ENCODE results near the gene MED26.

MED26 gene

GRCh38 chr19:16537111-16537510 is 90.9 kb downstream of the MED26 start:
- no peak overlapping the region for H3K27ac ChIP-seq (ENCODE audit: low read length)
- no peak overlapping the region for H3K9ac ChIP-seq (ENCODE audit: low read length)
- no peak for TF ChIP-seq EZH2 (optimal IDR thresholded peaks at IDR 0.05; ENCODE audit: low read depth, low read length)
- TF ChIP-seq EZH2phosphoT487 (IDR thresholded peaks at IDR 0.05; ENCODE audit: low read length), result no peak
- TF ChIP-seq CTCF (IDR thresholded peaks at IDR 0.05; ENCODE audit: low read length), result no peak
- H3K4me3 ChIP-seq (ENCODE audit: low read length), result no peak overlapping the region
- H3K9me3 ChIP-seq (replicated peaks; ENCODE audit: insufficient read depth, low read length), result no peaks in the 10 kb centered on the region
- H3K4me1 ChIP-seq (ENCODE audit: low read length), result peaks cover 10% of the 10 kb centered on the region
- H3F3A ChIP-seq (ENCODE audit: insufficient read depth, low read length), result no peaks in the 10 kb centered on the region
- H3K36me3 ChIP-seq (replicated peaks; ENCODE audit: insufficient read depth, low read length), result peaks cover 9% of the 10 kb centered on the region
- no peak for DNase-seq
- H3K9me2 ChIP-seq (replicated peaks; ENCODE audit: insufficient read depth, low read length), result no peaks in the 10 kb centered on the region
- no peak overlapping the region for H2AFZ ChIP-seq (ENCODE audit: low read length)
- peaks cover 11% of the 10 kb centered on the region for H4K20me1 ChIP-seq (ENCODE audit: insufficient read depth, low read length)
- H3K4me2 ChIP-seq (ENCODE audit: low read depth, low read length), result no peak overlapping the region
- H3K79me2 ChIP-seq (ENCODE audit: low read length), result peaks cover 96% of the 10 kb centered on the region
- H3K27me3 ChIP-seq (replicated peaks; ENCODE audit: insufficient read depth, low read length), result no peaks in the 10 kb centered on the region

DNA sequence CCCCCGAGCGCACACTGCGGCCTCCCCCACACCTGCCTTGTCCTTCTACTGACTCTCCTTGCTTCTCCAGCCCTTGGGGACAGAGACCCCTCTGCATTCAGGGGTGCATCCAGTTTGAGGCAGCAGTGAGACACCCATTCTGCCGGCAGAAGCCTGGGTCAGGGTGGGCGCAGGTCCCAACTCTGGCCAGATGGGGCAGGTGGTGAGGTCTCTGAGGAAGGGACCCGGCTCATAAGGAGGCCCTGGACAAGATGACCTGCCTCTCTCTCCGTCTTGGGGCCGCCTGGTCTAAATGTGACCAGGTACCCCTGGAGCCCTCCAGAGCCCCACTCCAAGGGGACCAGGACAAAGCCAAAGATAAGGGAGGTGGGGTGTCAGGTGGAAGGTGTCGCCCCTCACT is 91.9 kb downstream of the MED26 start:
- Histone ChIP-seq H3K4me2 (ENCODE audit: low read depth, low read length) (no peak overlapping the region), H2AFZ (ENCODE audit: low read length) (no peak overlapping the region), H3K9me3 (replicated peaks; ENCODE audit: insufficient read depth, low read length) (no peaks in the 10 kb centered on the region), H3K36me3 (replicated peaks; ENCODE audit: insufficient read depth, low read length) (peaks cover 9% of the 10 kb centered on the region), H4K20me1 (ENCODE audit: insufficient read depth, low read length) (peaks cover 11% of the 10 kb centered on the region), H3K79me2 (ENCODE audit: low read length) (peaks cover 92% of the 10 kb centered on the region), H3K9me2 (replicated peaks; ENCODE audit: insufficient read depth, low read length) (no peaks in the 10 kb centered on the region), H3K27ac (ENCODE audit: low read length) (no peak overlapping the region), H3K4me3 (ENCODE audit: low read length) (no peak overlapping the region), H3K27me3 (replicated peaks; ENCODE audit: insufficient read depth, low read length) (no peaks in the 10 kb centered on the region), H3K9ac (ENCODE audit: low read length) (no peak overlapping the region), H3K4me1 (ENCODE audit: low read length) (peaks cover 8% of the 10 kb centered on the region), H3F3A (ENCODE audit: insufficient read depth, low read length) (no peaks in the 10 kb centered on the region)
- TF ChIP-seq EZH2phosphoT487 (IDR thresholded peaks at IDR 0.05; ENCODE audit: low read length), result no peak
- TF ChIP-seq CTCF (IDR thresholded peaks at IDR 0.05; ENCODE audit: low read length), result no peak
- TF ChIP-seq EZH2 (optimal IDR thresholded peaks at IDR 0.05; ENCODE audit: low read depth, low read length), result no peak
- no peak for DNase-seq

DNA sequence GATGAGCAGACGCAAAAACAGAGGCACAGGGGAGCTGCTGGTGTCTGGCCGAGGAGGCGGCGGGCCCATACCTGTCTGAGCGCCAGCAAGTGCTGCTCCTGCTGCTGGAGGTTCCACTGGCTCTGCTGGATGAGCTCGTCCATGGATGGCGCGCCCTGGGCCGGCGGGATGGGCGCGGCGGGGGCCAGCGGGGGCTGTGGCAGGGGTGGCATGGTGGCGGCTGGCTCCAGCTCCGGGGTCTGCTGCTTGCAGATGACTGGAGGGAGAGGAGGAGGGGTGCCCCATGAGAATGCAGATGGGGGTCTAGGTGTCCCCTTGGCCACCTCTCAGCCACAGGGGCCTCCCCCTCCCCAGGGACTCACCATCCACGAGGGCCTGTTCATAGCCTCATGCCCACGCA is 92.6 kb downstream of the MED26 start:
- Histone ChIP-seq H3K9me3 (replicated peaks; ENCODE audit: insufficient read depth, low read length) (no peaks in the 10 kb centered on the region), H3K27ac (ENCODE audit: low read length) (no peak overlapping the region), H3K9me2 (replicated peaks; ENCODE audit: insufficient read depth, low read length) (no peaks in the 10 kb centered on the region), H3K36me3 (replicated peaks; ENCODE audit: insufficient read depth, low read length) (peaks cover 9% of the 10 kb centered on the region), H3K9ac (ENCODE audit: low read length) (no peak overlapping the region), H2AFZ (ENCODE audit: low read length) (no peak overlapping the region), H4K20me1 (ENCODE audit: insufficient read depth, low read length) (peaks cover 11% of the 10 kb centered on the region), H3K27me3 (replicated peaks; ENCODE audit: insufficient read depth, low read length) (no peaks in the 10 kb centered on the region), H3K4me2 (ENCODE audit: low read depth, low read length) (no peak overlapping the region), H3F3A (ENCODE audit: insufficient read depth, low read length) (no peaks in the 10 kb centered on the region), H3K4me1 (ENCODE audit: low read length) (peaks cover 3% of the 10 kb centered on the region; the same call in 1 of the 2 replicates), H3K4me3 (ENCODE audit: low read length) (no peak overlapping the region), H3K79me2 (ENCODE audit: low read length) (peaks cover 90% of the 10 kb centered on the region)
- TF ChIP-seq EZH2phosphoT487 (IDR thresholded peaks at IDR 0.05; ENCODE audit: low read length), result no peak
- no peak for TF ChIP-seq EZH2 (optimal IDR thresholded peaks at IDR 0.05; ENCODE audit: low read depth, low read length)
- no peak for TF ChIP-seq CTCF (IDR thresholded peaks at IDR 0.05; ENCODE audit: low read length)
- no peak for DNase-seq
